ENCODE results near the gene PRELID3B.
"Not testable (repeated sequence)": the region's sequence is repeated elsewhere in the genome, so short reads cannot be mapped to it uniquely, and the experiment has no call there.

Gene PRELID3B

GRCh38 chr20:59041487-59041886 lies 1.1 kb downstream of the PRELID3B start:
- not testable (repeated sequence) for H3K9me3 Mint-ChIP-seq; H3K27me3 Mint-ChIP-seq (ENCODE audit: low read depth)
- H3K36me3 Mint-ChIP-seq (ENCODE audit: low read depth): peaks cover 24% of the 10 kb centered on the region
- H3K4me1 Mint-ChIP-seq (ENCODE audit: low read depth): peaks cover 36% of the 10 kb centered on the region
- peak overlapping the region; percentile 83 for H3K4me3 Mint-ChIP-seq
- H3K27ac Mint-ChIP-seq: peak overlapping the region; percentile 67

GRCh38 chr20:59040667-59041066 lies 1.9 kb downstream of the PRELID3B start:
- Mint-ChIP-seq H3K27me3 (ENCODE audit: low read depth) (no peaks in the 10 kb centered on the region), H3K36me3 (ENCODE audit: low read depth) (peaks cover 31% of the 10 kb centered on the region), H3K4me1 (ENCODE audit: low read depth) (peaks cover 38% of the 10 kb centered on the region), H3K27ac (peak overlapping the region; percentile 67), H3K9me3 (no peaks in the 10 kb centered on the region), H3K4me3 (peak overlapping the region; percentile 83)

- H3K4me1 Mint-ChIP-seq (ENCODE audit: low read depth): peaks cover 43% of the 10 kb centered on the region
These were observed 3.4 kb downstream of the PRELID3B start for GRCh38 chr20:59039233-59039632.

GRCh38 chr20:59037386-59037785 lies 5.2 kb downstream of the PRELID3B start:
- no peaks in the 10 kb centered on the region for H3K9me3 Mint-ChIP-seq
- H3K4me3 Mint-ChIP-seq: no peak overlapping the region
- peaks cover 42% of the 10 kb centered on the region for H3K4me1 Mint-ChIP-seq (ENCODE audit: low read depth)
- H3K27me3 Mint-ChIP-seq (ENCODE audit: low read depth): no peaks in the 10 kb centered on the region
- H3K27ac Mint-ChIP-seq: no peak overlapping the region
- peaks cover 44% of the 10 kb centered on the region for H3K36me3 Mint-ChIP-seq (ENCODE audit: low read depth)

More at GRCh38 chr20:59039233-59039632, 3.4 kb downstream of the PRELID3B start:
- Mint-ChIP-seq H3K27ac (no peak overlapping the region), H3K36me3 (ENCODE audit: low read depth) (peaks cover 40% of the 10 kb centered on the region), H3K4me3 (peak overlapping the region; percentile 25), H3K27me3 (ENCODE audit: low read depth) (no peaks in the 10 kb centered on the region), H3K9me3 (no peaks in the 10 kb centered on the region)

GRCh38 chr20:59035381-59035780 lies 7.2 kb downstream of the PRELID3B start:
- H3K4me1 Mint-ChIP-seq (ENCODE audit: low read depth): peaks cover 45% of the 10 kb centered on the region
- no peaks in the 10 kb centered on the region for H3K9me3 Mint-ChIP-seq
- H3K27ac Mint-ChIP-seq: no peak overlapping the region
- H3K4me3 Mint-ChIP-seq: no peak overlapping the region
- H3K27me3 Mint-ChIP-seq (ENCODE audit: low read depth): no peaks in the 10 kb centered on the region
- peaks cover 44% of the 10 kb centered on the region for H3K36me3 Mint-ChIP-seq (ENCODE audit: low read depth)

- no peaks in the 10 kb centered on the region for H3K27me3 Mint-ChIP-seq (ENCODE audit: low read depth)
- H3K4me1 Mint-ChIP-seq (ENCODE audit: low read depth): peaks cover 47% of the 10 kb centered on the region
- no peaks in the 10 kb centered on the region for H3K9me3 Mint-ChIP-seq
- H3K4me3 Mint-ChIP-seq: peak overlapping the region; percentile 46
- peaks cover 54% of the 10 kb centered on the region for H3K36me3 Mint-ChIP-seq (ENCODE audit: low read depth)
- peak overlapping the region; percentile 45 for H3K27ac Mint-ChIP-seq
These were observed 8.9 kb downstream of the PRELID3B start for GRCh38 chr20:59033616-59034165.

- H3K4me3 Mint-ChIP-seq: peak overlapping the region; percentile 89
- H3K4me1 Mint-ChIP-seq (ENCODE audit: low read depth): peaks cover 50% of the 10 kb centered on the region
- no peaks in the 10 kb centered on the region for H3K27me3 Mint-ChIP-seq (ENCODE audit: low read depth)
- H3K27ac Mint-ChIP-seq: no peak overlapping the region
- H3K9me3 Mint-ChIP-seq: no peaks in the 10 kb centered on the region
- H3K36me3 Mint-ChIP-seq (ENCODE audit: low read depth): peaks cover 57% of the 10 kb centered on the region
These were observed 9.5 kb downstream of the PRELID3B start for GRCh38 chr20:59033093-59033492.

GRCh38 chr20:59032713-59033059 lies 9.9 kb downstream of the PRELID3B start:
- Mint-ChIP-seq H3K4me1 (ENCODE audit: low read depth) (peaks cover 54% of the 10 kb centered on the region), H3K9me3 (no peaks in the 10 kb centered on the region), H3K27me3 (ENCODE audit: low read depth) (no peaks in the 10 kb centered on the region), H3K4me3 (peak overlapping the region; percentile 89), H3K27ac (peak overlapping the region; percentile 90), H3K36me3 (ENCODE audit: low read depth) (peaks cover 56% of the 10 kb centered on the region)

GRCh38 chr20:59032023-59032712 lies 10.4 kb downstream of the PRELID3B start, which contains the start of gene ATP5F1E:
ATP5F1E (minus strand) TSS chr20:59032335; CDS start chr20:59032251, 84 bp downstream.
- Mint-ChIP-seq H3K9me3 (no peaks in the 10 kb centered on the region), H3K36me3 (ENCODE audit: low read depth) (peaks cover 59% of the 10 kb centered on the region), H3K4me1 (ENCODE audit: low read depth) (peaks cover 52% of the 10 kb centered on the region)

GRCh38 chr20:59031564-59032022 lies 11.0 kb downstream of the PRELID3B start:
- peaks cover 59% of the 10 kb centered on the region for H3K36me3 Mint-ChIP-seq (ENCODE audit: low read depth)
- H3K4me3 Mint-ChIP-seq: peak overlapping the region; percentile 92
- H3K27me3 Mint-ChIP-seq (ENCODE audit: low read depth): no peaks in the 10 kb centered on the region
- H3K27ac Mint-ChIP-seq: peak overlapping the region; percentile 92
- H3K9me3 Mint-ChIP-seq: no peaks in the 10 kb centered on the region
- peaks cover 55% of the 10 kb centered on the region for H3K4me1 Mint-ChIP-seq (ENCODE audit: low read depth)

More at GRCh38 chr20:59032023-59032712, 10.4 kb downstream of the PRELID3B start, which contains the start of gene ATP5F1E:
- Mint-ChIP-seq H3K27me3 (ENCODE audit: low read depth) (no peaks in the 10 kb centered on the region), H3K27ac (peak within 1 kb of the TSS; percentile 92), H3K4me3 (peak within 1 kb of the TSS; percentile 92)

- H3K4me1 Mint-ChIP-seq (ENCODE audit: low read depth): peaks cover 55% of the 10 kb centered on the region
- H3K27ac Mint-ChIP-seq: peak overlapping the region; percentile 92
- no peaks in the 10 kb centered on the region for H3K9me3 Mint-ChIP-seq
- peak overlapping the region; percentile 92 for H3K4me3 Mint-ChIP-seq
- H3K36me3 Mint-ChIP-seq (ENCODE audit: low read depth): peaks cover 59% of the 10 kb centered on the region
- H3K27me3 Mint-ChIP-seq (ENCODE audit: low read depth): no peaks in the 10 kb centered on the region
These were observed 11.5 kb downstream of the PRELID3B start for GRCh38 chr20:59030911-59031563.

GRCh38 chr20:59028812-59029211 lies 13.8 kb downstream of the PRELID3B start:
- Mint-ChIP-seq H3K27ac (no peak overlapping the region), H3K27me3 (ENCODE audit: low read depth) (no peaks in the 10 kb centered on the region), H3K4me1 (ENCODE audit: low read depth) (peaks cover 47% of the 10 kb centered on the region), H3K36me3 (ENCODE audit: low read depth) (peaks cover 51% of the 10 kb centered on the region), H3K9me3 (no peaks in the 10 kb centered on the region), H3K4me3 (peak overlapping the region; percentile 44)

- no peaks in the 10 kb centered on the region for H3K27me3 Mint-ChIP-seq (ENCODE audit: low read depth)
- peaks cover 44% of the 10 kb centered on the region for H3K4me1 Mint-ChIP-seq (ENCODE audit: low read depth)
- H3K9me3 Mint-ChIP-seq: no peaks in the 10 kb centered on the region
- H3K4me3 Mint-ChIP-seq: no peak overlapping the region
- H3K27ac Mint-ChIP-seq: no peak overlapping the region
- peaks cover 51% of the 10 kb centered on the region for H3K36me3 Mint-ChIP-seq (ENCODE audit: low read depth)
These were observed 14.8 kb downstream of the PRELID3B start for GRCh38 chr20:59027741-59028320.

- Mint-ChIP-seq H3K9me3 (no peaks in the 10 kb centered on the region), H3K4me1 (ENCODE audit: low read depth) (peaks cover 42% of the 10 kb centered on the region), H3K4me3 (no peak overlapping the region)
These were observed 15.5 kb downstream of the PRELID3B start for GRCh38 chr20:59026904-59027740.

More at GRCh38 chr20:59026904-59027740, 15.5 kb downstream of the PRELID3B start:
- H3K27me3 Mint-ChIP-seq (ENCODE audit: low read depth): no peaks in the 10 kb centered on the region
- no peak overlapping the region for H3K27ac Mint-ChIP-seq
- peaks cover 58% of the 10 kb centered on the region for H3K36me3 Mint-ChIP-seq (ENCODE audit: low read depth)

Measured in T-helper 1 cell treated with Interleukin-12 subunit alpha and Interleukin-12 subunit beta and Interleukin-4 antibody, amounts not matched to agents 30 μg/mL and 1 μg/mL, for 36 hours (primary cell).